ENCODE data around the gene FOXF2. TPM values are rescaled to one million over a fixed set of nuclear protein-coding genes. Genes with fewer than 3 reads are reported as not detected.

FOXF2 gene
- total RNA-seq, 1 donor from 2014 or later: 0.61 TPM

- Mint-ChIP-seq H3K36me3 (ENCODE audit: low read depth, unreplicated experiment) (peaks cover 1% of the 10 kb centered on the region), H3K4me1 (ENCODE audit: low read depth, unreplicated experiment) (peaks cover 2% of the 10 kb centered on the region), H3K27ac (ENCODE audit: unreplicated experiment) (no peak overlapping the region), H3K27me3 (ENCODE audit: low read depth, unreplicated experiment) (peaks cover 28% of the 10 kb centered on the region), H3K9me3 (ENCODE audit: unreplicated experiment) (no peaks in the 10 kb centered on the region), H3K4me3 (ENCODE audit: unreplicated experiment) (no peak overlapping the region)
- Histone ChIP-seq H4K20me1 (ENCODE audit: insufficient read depth, low read length) (no peaks in the 10 kb centered on the region), H3K9me3 (ENCODE audit: insufficient read depth, low read depth, low read length) (no peaks in the 10 kb centered on the region), H3K4me1 (ENCODE audit: insufficient read depth, low read length) (no peaks in the 10 kb centered on the region), H3K36me3 (ENCODE audit: insufficient read depth, low read length) (no peaks in the 10 kb centered on the region), H3K27ac (ENCODE audit: low read depth, low read length) (no peak overlapping the region), H3K27me3 (ENCODE audit: insufficient read depth, low read length) (peaks cover 4% of the 10 kb centered on the region), H2AFZ (ENCODE audit: low read depth, low read length) (no peak overlapping the region), H3K79me2 (ENCODE audit: insufficient read depth, low read length) (no peaks in the 10 kb centered on the region), H3K4me2 (ENCODE audit: low read length) (no peak overlapping the region), H3K9ac (ENCODE audit: low read length) (no peak overlapping the region), H3K4me3 (ENCODE audit: insufficient read depth, low read depth, low read length) (no peak overlapping the region)
- DNase-seq (ENCODE audit: low read depth) (no peak), FAIRE-seq (no peak)
- TF ChIP-seq EZH2 (IDR thresholded peaks at IDR 0.05; ENCODE audit: insufficient read depth, low read length): no peak
- no peak for TF ChIP-seq CTCF (IDR thresholded peaks at IDR 0.05; ENCODE audit: insufficient read depth, low read depth, low read length)
Measured at GRCh38 chr6:1423578-1423977, 34.2 kb downstream of the FOXF2 start.

- Histone ChIP-seq H3K9ac (ENCODE audit: low read length) (no peak overlapping the region), H3K4me2 (ENCODE audit: low read length) (no peak overlapping the region), H4K20me1 (ENCODE audit: insufficient read depth, low read length) (no peaks in the 10 kb centered on the region), H3K36me3 (ENCODE audit: insufficient read depth, low read length) (no peaks in the 10 kb centered on the region), H3K79me2 (ENCODE audit: insufficient read depth, low read length) (no peaks in the 10 kb centered on the region), H3K27me3 (ENCODE audit: insufficient read depth, low read length) (peaks cover 4% of the 10 kb centered on the region), H2AFZ (ENCODE audit: low read depth, low read length) (no peak overlapping the region), H3K27ac (ENCODE audit: low read depth, low read length) (no peak overlapping the region), H3K4me3 (ENCODE audit: insufficient read depth, low read depth, low read length) (no peak overlapping the region), H3K9me3 (ENCODE audit: insufficient read depth, low read depth, low read length) (no peaks in the 10 kb centered on the region), H3K4me1 (ENCODE audit: insufficient read depth, low read length) (no peaks in the 10 kb centered on the region)
- Mint-ChIP-seq H3K27ac (ENCODE audit: unreplicated experiment) (peak overlapping the region; percentile 23), H3K9me3 (ENCODE audit: unreplicated experiment) (no peaks in the 10 kb centered on the region), H3K4me3 (ENCODE audit: unreplicated experiment) (no peak overlapping the region), H3K27me3 (ENCODE audit: low read depth, unreplicated experiment) (peaks cover 28% of the 10 kb centered on the region), H3K4me1 (ENCODE audit: low read depth, unreplicated experiment) (peaks cover 2% of the 10 kb centered on the region), H3K36me3 (ENCODE audit: low read depth, unreplicated experiment) (peaks cover 1% of the 10 kb centered on the region)
- DNase-seq (ENCODE audit: low read depth): peak; percentile 22
- TF ChIP-seq CTCF (IDR thresholded peaks at IDR 0.05; ENCODE audit: insufficient read depth, low read depth, low read length): peak; percentile 72
- no peak for TF ChIP-seq EZH2 (IDR thresholded peaks at IDR 0.05; ENCODE audit: insufficient read depth, low read length)
- no peak for FAIRE-seq
Measured at GRCh38 chr6:1424306-1424927, 35.0 kb downstream of the FOXF2 start.

GRCh38 chr6:1426416-1426815, 37.0 kb downstream of the FOXF2 start:
- Mint-ChIP-seq H3K27me3 (ENCODE audit: low read depth, unreplicated experiment) (peaks cover 28% of the 10 kb centered on the region), H3K4me1 (ENCODE audit: low read depth, unreplicated experiment) (peaks cover 2% of the 10 kb centered on the region)
- FAIRE-seq: no peak

More at GRCh38 chr6:1426416-1426815, 37.0 kb downstream of the FOXF2 start:
- TF ChIP-seq EZH2 (IDR thresholded peaks at IDR 0.05; ENCODE audit: insufficient read depth, low read length) (no peak), CTCF (IDR thresholded peaks at IDR 0.05; ENCODE audit: insufficient read depth, low read depth, low read length) (no peak)
- Histone ChIP-seq H3K4me1 (ENCODE audit: insufficient read depth, low read length) (no peaks in the 10 kb centered on the region), H3K27ac (ENCODE audit: low read depth, low read length) (no peak overlapping the region), H3K9me3 (ENCODE audit: insufficient read depth, low read depth, low read length) (no peaks in the 10 kb centered on the region), H3K4me3 (ENCODE audit: insufficient read depth, low read depth, low read length) (no peak overlapping the region), H3K36me3 (ENCODE audit: insufficient read depth, low read length) (no peaks in the 10 kb centered on the region), H3K79me2 (ENCODE audit: insufficient read depth, low read length) (no peaks in the 10 kb centered on the region), H3K9ac (ENCODE audit: low read length) (no peak overlapping the region), H3K4me2 (ENCODE audit: low read length) (no peak overlapping the region), H4K20me1 (ENCODE audit: insufficient read depth, low read length) (no peaks in the 10 kb centered on the region), H3K27me3 (ENCODE audit: insufficient read depth, low read length) (peaks cover 4% of the 10 kb centered on the region), H2AFZ (ENCODE audit: low read depth, low read length) (no peak overlapping the region)
- H3K36me3 Mint-ChIP-seq (ENCODE audit: low read depth, unreplicated experiment): peaks cover 1% of the 10 kb centered on the region
- H3K27ac Mint-ChIP-seq (ENCODE audit: unreplicated experiment): no peak overlapping the region
- no peak for DNase-seq (ENCODE audit: low read depth)
- H3K9me3 Mint-ChIP-seq (ENCODE audit: unreplicated experiment): no peaks in the 10 kb centered on the region
- H3K4me3 Mint-ChIP-seq (ENCODE audit: unreplicated experiment): no peak overlapping the region
